ENCODE measurements around the gene NFIB. TPM values are rescaled to one million over a fixed set of nuclear protein-coding genes. Genes with fewer than 3 reads are reported as not detected.

The NFIB gene
- total RNA-seq, 4 donors from 2014 or later: 61.0 to 68.3 (median 65.4) TPM

DNA sequence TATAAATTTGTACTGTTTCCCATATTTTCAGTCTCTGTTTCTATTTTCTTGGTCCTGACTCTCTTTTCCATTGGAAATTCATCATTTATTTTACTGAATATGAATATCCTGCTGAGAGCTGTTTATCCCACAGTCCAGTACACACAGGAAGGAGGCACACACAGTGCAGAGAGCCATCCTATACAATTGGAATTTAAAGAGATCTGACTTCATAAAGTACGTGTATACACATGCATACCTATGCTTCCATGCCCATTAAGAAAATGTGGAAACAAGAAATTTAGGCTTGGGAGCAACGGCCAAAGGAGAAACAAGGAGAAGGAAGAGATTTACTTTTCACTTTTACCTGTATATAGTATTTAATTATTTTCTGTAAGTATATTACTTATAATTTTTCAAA is 99.2 kb downstream of the NFIB start:
- peaks cover 0 to 75% (median 5%) of the 10 kb centered on the region in 3 donors for H3K4me1 ChIP-seq
- no peaks in the 10 kb centered on the region for H3K27me3 ChIP-seq
- WGBS, 2 donors (ENCODE audit: low coverage in 1 of 2): 67 to 79% methylated on average over 2 of the region's 2 CpGs
- H3K9me3 ChIP-seq: no peaks in the 10 kb centered on the region
- H3K4me3 ChIP-seq: no peak overlapping the region
- TF ChIP-seq EP300 (IDR thresholded peaks at IDR 0.05) (no peak), POLR2AphosphoS5 (IDR thresholded peaks at IDR 0.05) (no peak), POLR2A (IDR thresholded peaks at IDR 0.05) (no peak)
- TF ChIP-seq, protein P1, sequence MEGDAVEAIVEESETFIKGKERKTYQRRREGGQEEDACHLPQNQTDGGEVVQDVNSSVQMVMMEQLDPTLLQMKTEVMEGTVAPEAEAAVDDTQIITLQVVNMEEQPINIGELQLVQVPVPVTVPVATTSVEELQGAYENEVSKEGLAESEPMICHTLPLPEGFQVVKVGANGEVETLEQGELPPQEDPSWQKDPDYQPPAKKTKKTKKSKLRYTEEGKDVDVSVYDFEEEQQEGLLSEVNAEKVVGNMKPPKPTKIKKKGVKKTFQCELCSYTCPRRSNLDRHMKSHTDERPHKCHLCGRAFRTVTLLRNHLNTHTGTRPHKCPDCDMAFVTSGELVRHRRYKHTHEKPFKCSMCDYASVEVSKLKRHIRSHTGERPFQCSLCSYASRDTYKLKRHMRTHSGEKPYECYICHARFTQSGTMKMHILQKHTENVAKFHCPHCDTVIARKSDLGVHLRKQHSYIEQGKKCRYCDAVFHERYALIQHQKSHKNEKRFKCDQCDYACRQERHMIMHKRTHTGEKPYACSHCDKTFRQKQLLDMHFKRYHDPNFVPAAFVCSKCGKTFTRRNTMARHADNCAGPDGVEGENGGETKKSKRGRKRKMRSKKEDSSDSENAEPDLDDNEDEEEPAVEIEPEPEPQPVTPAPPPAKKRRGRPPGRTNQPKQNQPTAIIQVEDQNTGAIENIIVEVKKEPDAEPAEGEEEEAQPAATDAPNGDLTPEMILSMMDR (IDR thresholded peaks at IDR 0.05): no peak
- ATAC-seq: no peak
- no peak overlapping the region for H3K27ac ChIP-seq
- H3K36me3 ChIP-seq: no peaks in the 10 kb centered on the region

DNA sequence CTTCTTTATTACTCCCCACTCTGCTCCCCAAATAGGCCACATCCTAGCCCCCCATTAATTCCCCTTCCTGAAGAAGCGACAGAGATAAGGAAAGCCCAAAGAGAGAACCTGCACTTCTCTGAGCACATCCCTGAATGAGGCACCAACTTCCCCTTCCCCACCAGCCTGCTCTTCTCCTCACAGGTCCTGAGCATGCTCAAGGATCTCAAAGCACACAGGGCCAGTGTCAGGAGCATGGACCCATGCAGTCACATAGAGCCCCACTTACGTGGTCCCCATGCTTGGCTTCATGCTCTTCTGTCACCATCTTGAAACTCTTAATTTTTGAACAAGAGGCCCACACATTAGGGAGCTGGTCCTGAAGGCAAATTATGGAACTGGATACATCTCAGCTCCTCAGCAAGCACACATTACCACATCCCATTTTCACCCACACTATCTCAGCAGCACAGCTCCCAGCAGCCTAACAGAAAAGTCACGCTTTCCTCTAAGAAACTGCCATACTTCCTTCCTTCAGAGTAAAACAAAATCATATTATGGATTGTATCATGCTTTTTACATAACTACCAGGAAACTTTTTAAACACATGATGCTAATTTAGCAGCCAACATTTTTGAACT is 99.8 kb downstream of the NFIB start:
- no peaks in the 10 kb centered on the region for H3K27me3 ChIP-seq
- WGBS, 2 donors (ENCODE audit: low coverage in 1 of 2): 83 to 93% methylated on average over 2 to 3 of the region's 3 CpGs
- ATAC-seq: peak; percentile 10
- no peak for TF ChIP-seq POLR2A (IDR thresholded peaks at IDR 0.05)
- TF ChIP-seq POLR2AphosphoS5 (IDR thresholded peaks at IDR 0.05): no peak
- TF ChIP-seq EP300 (IDR thresholded peaks at IDR 0.05): no peak
- TF ChIP-seq, protein P1 (IDR thresholded peaks at IDR 0.05): no peak
- H3K4me3 ChIP-seq: no peak overlapping the region
- peaks cover 0 to 75% (median 5%) of the 10 kb centered on the region in 3 donors for H3K4me1 ChIP-seq
- H3K27ac ChIP-seq: no peak overlapping the region
- H3K36me3 ChIP-seq: no peaks in the 10 kb centered on the region
- no peaks in the 10 kb centered on the region for H3K9me3 ChIP-seq

DNA sequence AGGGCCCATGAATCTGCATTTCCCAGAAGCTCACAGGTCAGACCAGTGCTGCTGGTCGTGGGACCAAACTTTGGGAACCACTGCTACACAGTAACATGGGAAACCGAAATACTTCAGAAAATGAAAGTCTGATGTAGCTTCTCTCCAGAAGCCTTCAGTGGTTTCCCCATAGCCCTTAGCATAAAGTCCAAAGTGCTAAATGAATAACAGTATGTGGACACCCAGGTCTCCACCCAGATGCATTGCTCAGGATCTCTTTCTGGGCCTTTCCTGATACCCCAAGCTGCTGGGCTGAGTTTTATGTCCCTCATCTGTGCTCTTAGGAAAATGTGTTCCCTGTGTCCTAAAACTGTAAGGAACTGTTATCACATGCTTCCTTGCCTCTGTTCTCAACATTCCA is 100.4 kb downstream of the NFIB start:
- Histone ChIP-seq H3K4me1 (peaks cover 0 to 77% (median 5%) of the 10 kb centered on the region in 3 donors), H3K27me3 (no peaks in the 10 kb centered on the region), H3K9me3 (no peaks in the 10 kb centered on the region), H3K27ac (no peak overlapping the region), H3K4me3 (no peak overlapping the region), H3K36me3 (no peaks in the 10 kb centered on the region)
- TF ChIP-seq, protein P1 (IDR thresholded peaks at IDR 0.05): no peak
- TF ChIP-seq POLR2A (IDR thresholded peaks at IDR 0.05) (no peak), POLR2AphosphoS5 (IDR thresholded peaks at IDR 0.05) (no peak), EP300 (IDR thresholded peaks at IDR 0.05) (no peak)
- ATAC-seq: peak; percentile 39
- WGBS, 2 donors (ENCODE audit: low coverage in 1 of 2): 100% methylated on average over 1 of the region's 2 CpGs; no CpG with 5 or more reads in 1 of the 2 donors

DNA sequence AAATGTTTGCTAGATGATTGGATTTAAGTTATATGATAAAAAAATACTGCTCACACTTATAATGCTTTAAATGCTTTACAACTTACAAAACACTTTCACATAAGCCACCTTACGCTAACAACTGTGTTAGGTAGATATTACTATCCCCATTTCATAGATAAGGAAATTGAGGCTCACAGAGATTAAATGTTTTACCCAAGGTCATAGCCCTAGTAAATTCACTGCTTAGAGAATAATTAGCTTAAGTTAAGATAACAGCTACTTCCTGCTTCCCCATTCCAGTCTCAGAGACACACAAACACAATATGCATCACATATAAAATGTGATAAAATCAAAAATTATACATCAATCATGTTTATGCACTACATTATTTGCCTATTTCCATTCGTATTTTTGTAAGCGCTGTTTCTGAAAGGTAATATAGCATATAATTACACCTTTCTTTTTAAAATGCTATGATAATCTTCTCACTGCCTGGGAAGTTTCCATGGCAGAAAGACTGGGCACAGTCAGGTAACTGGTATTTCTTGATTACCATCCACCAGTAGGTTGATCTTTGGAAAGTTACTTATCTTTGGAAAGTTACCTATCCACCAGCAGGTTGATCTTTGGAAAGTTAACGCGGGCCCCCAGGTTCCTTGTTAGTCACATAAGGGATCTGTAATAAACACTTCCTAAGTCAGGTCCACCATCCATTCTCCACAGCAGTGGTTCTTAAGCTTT is 101.1 kb downstream of the NFIB start:
- Histone ChIP-seq H3K9me3 (no peaks in the 10 kb centered on the region), H3K36me3 (no peaks in the 10 kb centered on the region), H3K4me1 (peaks cover 0 to 71% (median 5%) of the 10 kb centered on the region in 3 donors), H3K27ac (no peak overlapping the region), H3K27me3 (no peaks in the 10 kb centered on the region), H3K4me3 (no peak overlapping the region)
- ATAC-seq: no peak
- no peak for TF ChIP-seq POLR2AphosphoS5 (IDR thresholded peaks at IDR 0.05)
- no peak for TF ChIP-seq EP300 (IDR thresholded peaks at IDR 0.05)
- TF ChIP-seq, protein P1 (IDR thresholded peaks at IDR 0.05): no peak
- no peak for TF ChIP-seq POLR2A (IDR thresholded peaks at IDR 0.05)
- 80 to 85% methylated on average over 3 to 5 of the region's 5 CpGs for WGBS, 2 donors (ENCODE audit: low coverage in 1 of 2)

All from gastroesophageal sphincter (tissue), 4 donors.